Urinary bladder (tissue), 4 donors: Measurements from ENCODE around the gene BBLN. TPM values are rescaled to one million over a fixed set of nuclear protein-coding genes. Genes with fewer than 3 reads are reported as not detected.

ENCODE experiments used
- DNase-seq: peaks from one replicate; pipeline ENCODE4 v3.0.0-alpha.2; 2015; ENCODE audit errors: extremely low spot score
- H3K27ac ChIP-seq: one replicate; pipeline ENCODE4 v1.5.1; 2013; ENCODE audit warnings: low read depth, mild to moderate bottlenecking, moderate library complexity
- H3K36me3 ChIP-seq: one replicate; pipeline ENCODE4 v1.6.1; 2013; ENCODE audit warnings: mild to moderate bottlenecking, moderate library complexity; ENCODE audit not compliant: insufficient read depth
- H3K4me1 ChIP-seq: one replicate; pipeline ENCODE4 v1.6.1; 2013; ENCODE audit warnings: mild to moderate bottlenecking, moderate library complexity; ENCODE audit not compliant: insufficient read depth
- H3K4me3 ChIP-seq: one replicate; pipeline ENCODE4 v1.5.1; 2013; ENCODE audit warnings: low read depth, low read length
- WGBS: extraction: QIAGEN DNeasy Blood & Tissue Kit; methylation state at CpG from one replicate; pipeline ENCODE4 v1.1.7; 2013; 5-methylcytosine and 5-hydroxymethylcytosine counted together
- polyA plus RNA-seq: library from polyadenylated mRNA; stranded (reverse); fragments of 200-250 nt; gene quantifications from one replicate; pipeline ENCODE4 v1.2.3, GENCODE V29; 2013
- total RNA-seq: library from RNA; depleted of rRNA; stranded (reverse); fragments of >200 nt; gene quantifications from one replicate; pipeline ENCODE4 v1.2.3, GENCODE V29; 2014
- donor health status: healthy with polysubstance abuse.
- donor health status: healthy.

BBLN gene
- total and polyA plus RNA-seq, 2 donors = 25.7 to 144 TPM

- Histone ChIP-seq H3K27ac (no peak overlapping the region), H3K4me3 (no peak overlapping the region), H3K36me3 (no peaks in the 10 kb centered on the region), H3K4me1 (no peaks in the 10 kb centered on the region)
- 80% methylated on average over 7 of the region's 7 CpGs for WGBS
- DNase-seq = no peak
Observed at GRCh38 chr9:128155736-128156500, 4.1 kb upstream of the BBLN start.

- H3K4me3 ChIP-seq = peak overlapping the region; percentile 35
- DNase-seq = no peak
- no peaks in the 10 kb centered on the region for H3K4me1 ChIP-seq
- WGBS = 30% methylated on average over 11 of the region's 11 CpGs
- H3K27ac ChIP-seq = no peak overlapping the region
- H3K36me3 ChIP-seq = no peaks in the 10 kb centered on the region
Observed at GRCh38 chr9:128159522-128159783, 612 bp upstream of the BBLN start.

GRCh38 chr9:128160603-128160987 is 530 bp downstream of the BBLN start:
- WGBS = under 1% methylated on average over 23 of the region's 23 CpGs
- Histone ChIP-seq H3K4me1 (no peaks in the 10 kb centered on the region), H3K4me3 (peak overlapping the region; percentile 65), H3K27ac (no peak overlapping the region), H3K36me3 (peaks cover 3% of the 10 kb centered on the region)
- no peak for DNase-seq

GRCh38 chr9:128161215-128161902 is 1.3 kb downstream of the BBLN start:
- no peak for DNase-seq
- H3K4me3 ChIP-seq = no peak overlapping the region

GRCh38 chr9:128162215-128163026 is 2.4 kb downstream of the BBLN start:
- 79% methylated on average over 10 of the region's 10 CpGs for WGBS
- H3K4me1 ChIP-seq = no peaks in the 10 kb centered on the region
- no peak for DNase-seq
- no peak overlapping the region for H3K27ac ChIP-seq
- peaks cover 7% of the 10 kb centered on the region for H3K36me3 ChIP-seq
- no peak overlapping the region for H3K4me3 ChIP-seq

More at GRCh38 chr9:128161215-128161902, 1.3 kb downstream of the BBLN start:
- WGBS = 88% methylated on average over 13 of the region's 13 CpGs
- H3K36me3 ChIP-seq = peaks cover 6% of the 10 kb centered on the region
- no peak overlapping the region for H3K27ac ChIP-seq
- H3K4me1 ChIP-seq = no peaks in the 10 kb centered on the region

- Histone ChIP-seq H3K36me3 (peaks cover 7% of the 10 kb centered on the region), H3K4me1 (no peaks in the 10 kb centered on the region), H3K27ac (no peak overlapping the region), H3K4me3 (no peak overlapping the region)
- no peak for DNase-seq
- 95% methylated on average over 6 of the region's 6 CpGs for WGBS
Observed at GRCh38 chr9:128163027-128163515, 3.0 kb downstream of the BBLN start.

- no peak for DNase-seq
- Histone ChIP-seq H3K27ac (no peak overlapping the region), H3K4me1 (no peaks in the 10 kb centered on the region), H3K36me3 (peaks cover 7% of the 10 kb centered on the region), H3K4me3 (no peak overlapping the region)
- 94% methylated on average over 10 of the region's 10 CpGs for WGBS
Observed at GRCh38 chr9:128163523-128164306, 3.6 kb downstream of the BBLN start.

- Histone ChIP-seq H3K4me3 (no peak overlapping the region), H3K36me3 (peaks cover 10% of the 10 kb centered on the region), H3K4me1 (no peaks in the 10 kb centered on the region), H3K27ac (no peak overlapping the region)
- DNase-seq = no peak
- WGBS = 73% methylated on average over 14 of the region's 14 CpGs
Observed at GRCh38 chr9:128164307-128164885, 4.3 kb downstream of the BBLN start.

- Histone ChIP-seq H3K27ac (no peak overlapping the region), H3K4me1 (no peaks in the 10 kb centered on the region), H3K36me3 (peaks cover 10% of the 10 kb centered on the region), H3K4me3 (no peak overlapping the region)
- 96% methylated on average over 18 of the region's 18 CpGs for WGBS
- DNase-seq = no peak
Observed at GRCh38 chr9:128166169-128166568, 6.1 kb downstream of the BBLN start.

GRCh38 chr9:128167209-128167608 is 7.1 kb downstream of the BBLN start:
- no peak for DNase-seq
- Histone ChIP-seq H3K4me3 (no peak overlapping the region), H3K36me3 (peaks cover 10% of the 10 kb centered on the region), H3K4me1 (no peaks in the 10 kb centered on the region), H3K27ac (no peak overlapping the region)
- 97% methylated on average over 4 of the region's 4 CpGs for whole genome bisulfite sequencing

- WGBS = 94% methylated on average over 8 of the region's 8 CpGs
- no peak for DNase-seq
- Histone ChIP-seq H3K4me1 (no peaks in the 10 kb centered on the region), H3K36me3 (peaks cover 10% of the 10 kb centered on the region), H3K27ac (no peak overlapping the region), H3K4me3 (no peak overlapping the region)
Observed at GRCh38 chr9:128168731-128169308, 8.8 kb downstream of the BBLN start.

GRCh38 chr9:128169492-128169891 is 9.4 kb downstream of the BBLN start:
- H3K4me3 ChIP-seq = no peak overlapping the region
- no peak for DNase-seq
- H3K4me1 ChIP-seq = no peaks in the 10 kb centered on the region
- H3K27ac ChIP-seq = no peak overlapping the region
- H3K36me3 ChIP-seq = peaks cover 10% of the 10 kb centered on the region
- 91% methylated on average over 8 of the region's 8 CpGs for WGBS
